Upper lobe of left lung (tissue), 6 donors: ENCODE data around the gene ATP8B1. TPM values are rescaled to one million over a fixed set of nuclear protein-coding genes. Genes with fewer than 3 reads are reported as not detected.
A peak's percentile ranks its signal among the peaks of the same experiment; 100 is the strongest.

Experiments used
- ATAC-seq, 2 donors: fragments of 200-7000 bp; cut with Tn5 transposase; one replicate each; pipeline ENCODE4 v1.9.1; 2022; ENCODE audit warnings: mild to moderate bottlenecking in 2 of 2, moderate library complexity in 2 of 2; ENCODE audit not compliant: low FRiP score in 2 of 2
- DNase-seq, 2 donors: peaks; one replicate each; pipeline ENCODE4 v3.0.0-alpha.2; 2019 to 2020
- H3K27ac ChIP-seq, 4 donors: fragments of 200-600 bp; sonication (generic); one replicate each; pipeline ENCODE4 v1.5.1; 2016 to 2019
- H3K27me3 ChIP-seq, 4 donors: fragments of 200-600 bp; sonication (generic); one replicate each; pipeline ENCODE4 v1.5.1; 2017 to 2019
- H3K36me3 ChIP-seq, 4 donors: fragments of 200-600 bp; sonication (generic); one replicate each; pipeline ENCODE4 v1.5.1; 2016 to 2019
- H3K4me1 ChIP-seq, 4 donors: fragments of 200-600 bp; sonication (generic); one replicate each; pipeline ENCODE4 v1.5.1; 2018 to 2019
- H3K4me3 ChIP-seq, 4 donors: fragments of 200-600 bp; sonication (generic); one replicate each; pipeline ENCODE4 v1.5.1; 2017 to 2019; ENCODE audit warnings: mild to moderate bottlenecking in 2 of 4, moderate library complexity in 1 of 4
- H3K9me3 ChIP-seq, 4 donors: fragments of 200-600 bp; sonication (generic); one replicate each; pipeline ENCODE4 v1.5.1; 2018 to 2019
- CTCF ChIP-seq, 6 experiments: fragments of 450-650 bp in 4 of 6; fragments of 200-600 bp in 2 of 6; sonication (generic) in 2 of 6; IDR thresholded peaks; one replicate each; pipeline ENCODE4 v1.5.1; 2016 to 2019; ENCODE audit warnings: antibody characterized with exemption in 6 of 6
- EP300 ChIP-seq, 4 donors: sonication (generic); formaldehyde crosslinking; IDR thresholded peaks; one replicate each; pipeline ENCODE4 v1.5.1; 2017; ENCODE audit warnings: antibody characterized with exemption in 4 of 4, control low read depth in 2 of 4
- POLR2A ChIP-seq, 4 donors: fragments of 450-650 bp; IDR thresholded peaks; one replicate each; pipeline ENCODE4 v1.5.1; 2016 to 2017; ENCODE audit warnings: antibody characterized with exemption in 4 of 4, mild to moderate bottlenecking in 2 of 4
- POLR2AphosphoS5 ChIP-seq, 2 donors: sonication (generic); formaldehyde crosslinking; IDR thresholded peaks; one replicate each; pipeline ENCODE4 v1.5.1; 2017; ENCODE audit warnings: antibody characterized with exemption in 2 of 2
- WGBS, 2 donors: methylation state at CpG; one replicate each; pipeline ENCODE4 v1.1.5; 2017 to 2018; 5-methylcytosine and 5-hydroxymethylcytosine counted together
- total RNA-seq, 6 donors: library from RNA; depleted of rRNA in 4 of 6; stranded (reverse); fragments of >200 nt in 4 of 6; gene quantifications; one replicate each; pipeline versions ENCODE4 v1.1.0 to v1.2.1, GENCODE V29; 2016 to 2021
- donor health status: DM: no; HTN: no; CAD: no; lungs with moderate emphysema.
- donor health status: DM: no; HTN: yes; CAD: no; lungs with severe emphysema.

The ATP8B1 gene
- total RNA-seq, 6 donors from 2014 or later, result 19.6 to 36.5 (median 26.0) TPM

- WGBS, 2 donors, result 86 to 88% methylated on average over 5 of the region's 5 CpGs
- TF ChIP-seq EP300 (IDR thresholded peaks at IDR 0.05) (no peak), CTCF (IDR thresholded peaks at IDR 0.05) (no peak), POLR2A (IDR thresholded peaks at IDR 0.05) (no peak)
- no peak for DNase-seq
- Histone ChIP-seq H3K4me1 (peaks cover 12 to 22% (median 14%) of the 10 kb centered on the region in 4 donors), H3K27ac (no peak overlapping the region), H3K4me3 (no peak overlapping the region), H3K27me3 (no peaks in the 10 kb centered on the region), H3K36me3 (no peaks in the 10 kb centered on the region), H3K9me3 (no peaks in the 10 kb centered on the region)
- no peak for ATAC-seq
These were observed 175.6 kb downstream of the ATP8B1 start for GRCh38 chr18:57627488-57627887.

GRCh38 chr18:57624988-57625387 lies 178.1 kb downstream of the ATP8B1 start:
- Histone ChIP-seq H3K36me3 (no peaks in the 10 kb centered on the region), H3K4me3 (no peak overlapping the region), H3K27me3 (no peaks in the 10 kb centered on the region), H3K4me1 (peaks cover 10 to 17% (median 13%) of the 10 kb centered on the region in 4 donors), H3K27ac (no peak overlapping the region), H3K9me3 (no peaks in the 10 kb centered on the region)
- no peak for TF ChIP-seq POLR2A (IDR thresholded peaks at IDR 0.05)
- TF ChIP-seq CTCF (IDR thresholded peaks at IDR 0.05), result no peak
- no peak for TF ChIP-seq POLR2AphosphoS5 (IDR thresholded peaks at IDR 0.05)
- TF ChIP-seq EP300 (IDR thresholded peaks at IDR 0.05), result no peak
- no peak for ATAC-seq
- no peak for DNase-seq
- 72 to 80% methylated on average over 2 to 4 of the region's 4 CpGs for WGBS, 2 donors

GRCh38 chr18:57621246-57621604 lies 181.9 kb downstream of the ATP8B1 start:
- Histone ChIP-seq H3K9me3 (no peaks in the 10 kb centered on the region), H3K27me3 (no peaks in the 10 kb centered on the region), H3K4me1 (peaks cover 12 to 20% (median 17%) of the 10 kb centered on the region in 4 donors), H3K36me3 (peaks cover 0 to 26% (median 7%) of the 10 kb centered on the region in 4 donors), H3K27ac (peak overlapping the region; percentile 92 to 96 (median 94)), H3K4me3 (peak overlapping the region; percentile 68 to 92 (median 91))
- peak in 1 of 2 donors; percentile 87 for DNase-seq
- ATAC-seq, result peak; percentile 34 to 58
- TF ChIP-seq POLR2A (IDR thresholded peaks at IDR 0.05), result no peak
- no peak for TF ChIP-seq EP300 (IDR thresholded peaks at IDR 0.05)
- no peak for TF ChIP-seq POLR2AphosphoS5 (IDR thresholded peaks at IDR 0.05)
- no peak for TF ChIP-seq CTCF (IDR thresholded peaks at IDR 0.05)
- WGBS, 2 donors, result 1 to 4% methylated on average over 15 of the region's 20 CpGs

- H3K4me3 ChIP-seq, result no peak overlapping the region
These were observed 183.2 kb downstream of the ATP8B1 start for GRCh38 chr18:57619876-57620275.

More at GRCh38 chr18:57619876-57620275, 183.2 kb downstream of the ATP8B1 start:
- no peaks in the 10 kb centered on the region for H3K27me3 ChIP-seq
- H3K36me3 ChIP-seq, result peaks cover 8 to 38% (median 15%) of the 10 kb centered on the region in 4 donors
- no peak for ATAC-seq
- DNase-seq, result no peak
- no peak overlapping the region for H3K27ac ChIP-seq
- 89 to 95% methylated on average over 3 of the region's 3 CpGs for WGBS, 2 donors
- no peak for TF ChIP-seq EP300 (IDR thresholded peaks at IDR 0.05)
- no peak for TF ChIP-seq POLR2A (IDR thresholded peaks at IDR 0.05)
- TF ChIP-seq CTCF (IDR thresholded peaks at IDR 0.05), result no peak
- TF ChIP-seq POLR2AphosphoS5 (IDR thresholded peaks at IDR 0.05), result no peak
- peaks cover 12 to 20% (median 17%) of the 10 kb centered on the region in 4 donors for H3K4me1 ChIP-seq
- H3K9me3 ChIP-seq, result no peaks in the 10 kb centered on the region
